Measurements from ENCODE around the gene G6PC3.

DNA sequence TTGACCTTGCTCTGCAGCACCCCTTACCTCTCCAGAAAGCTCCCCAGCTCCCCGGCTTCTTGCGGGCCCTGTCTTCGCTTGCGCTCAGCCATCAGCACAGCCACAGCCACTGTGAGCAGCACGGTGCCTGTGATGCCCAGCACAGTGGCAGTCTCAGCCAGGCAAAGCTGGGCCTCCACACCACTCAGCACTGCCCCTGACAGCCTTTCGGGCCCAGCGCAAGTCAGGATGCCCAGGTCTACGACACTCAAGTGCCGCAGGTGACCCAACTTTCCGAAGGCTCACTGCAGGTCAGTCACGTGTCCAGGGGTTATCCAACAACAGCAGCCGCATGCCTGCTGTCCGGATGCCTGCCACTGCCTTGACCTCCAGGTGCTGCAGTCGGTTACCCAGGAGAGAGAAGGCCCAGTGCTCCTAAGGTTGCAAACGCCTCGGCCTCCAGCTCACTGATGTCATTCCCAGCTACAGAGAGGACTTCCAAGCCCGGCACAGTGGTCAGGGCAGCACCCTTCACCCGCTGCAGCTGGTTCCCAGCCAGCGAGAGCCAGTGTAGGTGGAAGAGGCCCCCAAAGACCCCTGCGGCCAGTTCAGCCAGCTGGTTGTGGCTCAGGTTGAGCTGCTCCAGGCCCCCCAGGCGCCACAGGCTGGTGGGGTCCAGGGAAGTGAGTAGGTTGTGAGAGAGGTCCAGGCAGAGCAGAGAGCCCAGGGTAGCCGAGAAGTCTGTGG is 46.8 kb upstream of the G6PC3 start:
- TF ChIP-seq, protein P1, sequence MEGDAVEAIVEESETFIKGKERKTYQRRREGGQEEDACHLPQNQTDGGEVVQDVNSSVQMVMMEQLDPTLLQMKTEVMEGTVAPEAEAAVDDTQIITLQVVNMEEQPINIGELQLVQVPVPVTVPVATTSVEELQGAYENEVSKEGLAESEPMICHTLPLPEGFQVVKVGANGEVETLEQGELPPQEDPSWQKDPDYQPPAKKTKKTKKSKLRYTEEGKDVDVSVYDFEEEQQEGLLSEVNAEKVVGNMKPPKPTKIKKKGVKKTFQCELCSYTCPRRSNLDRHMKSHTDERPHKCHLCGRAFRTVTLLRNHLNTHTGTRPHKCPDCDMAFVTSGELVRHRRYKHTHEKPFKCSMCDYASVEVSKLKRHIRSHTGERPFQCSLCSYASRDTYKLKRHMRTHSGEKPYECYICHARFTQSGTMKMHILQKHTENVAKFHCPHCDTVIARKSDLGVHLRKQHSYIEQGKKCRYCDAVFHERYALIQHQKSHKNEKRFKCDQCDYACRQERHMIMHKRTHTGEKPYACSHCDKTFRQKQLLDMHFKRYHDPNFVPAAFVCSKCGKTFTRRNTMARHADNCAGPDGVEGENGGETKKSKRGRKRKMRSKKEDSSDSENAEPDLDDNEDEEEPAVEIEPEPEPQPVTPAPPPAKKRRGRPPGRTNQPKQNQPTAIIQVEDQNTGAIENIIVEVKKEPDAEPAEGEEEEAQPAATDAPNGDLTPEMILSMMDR (IDR thresholded peaks at IDR 0.05), result no peak
- TF ChIP-seq POLR2A (IDR thresholded peaks at IDR 0.05) (no peak), EP300 (IDR thresholded peaks at IDR 0.05) (no peak)

Measured in tibial nerve (tissue), 4 donors.